EH (cell line): ENCODE measurements around the gene ZNF74.
"Not testable (repeated sequence)": the region's sequence is repeated elsewhere in the genome, so short reads cannot be mapped to it uniquely, and the experiment has no call there.

Experiments
- DNase-seq: peaks from one replicate; pipeline ENCODE4 v3.0.0-alpha.2; 2015; ENCODE audit warnings: low read depth

The ZNF74 gene

DNA sequence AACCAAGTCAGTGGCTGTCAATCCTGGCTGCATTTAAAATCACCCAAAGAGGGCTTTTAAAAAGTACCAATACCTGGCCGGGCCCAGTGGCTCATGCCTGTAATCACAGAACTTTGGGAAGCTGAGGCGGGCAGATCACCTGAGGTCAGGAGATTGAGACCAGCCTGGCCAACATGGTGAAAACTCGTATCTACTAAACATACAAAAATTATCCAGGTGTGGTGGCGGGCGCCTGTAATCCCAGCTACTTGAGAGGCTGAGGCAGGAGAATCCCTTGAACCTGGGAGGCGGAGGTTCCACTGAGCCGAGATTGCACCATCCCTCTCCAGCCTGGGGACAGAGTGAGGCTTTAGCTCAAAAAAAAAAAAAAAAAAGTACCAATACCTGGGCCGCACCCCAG lies 17.7 kb upstream of the ZNF74 start:
- DNase-seq: not testable (repeated sequence)

GRCh38 chr22:20376983-20377382 lies 17.0 kb upstream of the ZNF74 start:
- not testable (repeated sequence) for DNase-seq

DNA sequence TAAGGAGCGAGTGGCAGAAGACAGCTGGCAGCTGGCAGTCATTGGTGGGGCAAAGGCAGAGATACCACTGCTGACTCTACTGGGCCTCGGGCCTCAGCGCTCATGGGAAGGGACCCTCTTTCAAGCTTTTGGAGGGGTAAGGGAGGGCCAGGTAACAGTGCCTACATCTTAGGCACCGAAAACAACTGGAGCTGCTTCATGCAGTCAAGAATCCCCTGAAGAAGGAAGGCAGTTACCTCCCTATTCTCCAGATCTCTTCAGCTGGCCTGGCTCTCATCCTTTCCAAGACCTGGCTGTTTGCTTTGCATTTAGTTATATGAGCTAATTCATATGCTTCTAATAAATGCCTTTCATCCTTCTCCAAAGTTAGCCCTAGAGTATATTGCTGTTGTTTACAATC lies 15.8 kb upstream of the ZNF74 start:
- no peak for DNase-seq

DNA sequence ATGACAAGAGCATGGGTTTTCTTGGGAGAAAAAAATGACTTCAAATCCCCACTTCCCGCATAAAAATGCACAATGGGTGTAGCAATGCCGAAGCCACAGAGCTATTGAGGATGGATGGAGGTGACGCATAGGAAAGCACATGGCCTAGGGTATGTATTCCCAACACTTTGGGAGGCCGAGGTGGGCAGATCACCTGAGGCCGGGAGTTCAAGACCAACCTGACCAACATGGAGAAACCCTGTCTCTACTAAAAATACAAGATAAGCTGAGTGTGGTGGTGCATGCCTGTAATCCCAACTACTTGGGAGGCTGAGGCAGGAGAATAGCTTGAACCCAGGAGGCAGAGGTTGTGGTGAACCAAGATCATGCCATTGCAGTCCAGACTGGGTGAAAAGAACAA lies 15.3 kb upstream of the ZNF74 start:
- DNase-seq: not testable (repeated sequence)

GRCh38 chr22:20380486-20380885 lies 13.5 kb upstream of the ZNF74 start:
- no peak for DNase-seq

GRCh38 chr22:20383538-20383937 lies 10.4 kb upstream of the ZNF74 start:
- no peak for DNase-seq

DNA sequence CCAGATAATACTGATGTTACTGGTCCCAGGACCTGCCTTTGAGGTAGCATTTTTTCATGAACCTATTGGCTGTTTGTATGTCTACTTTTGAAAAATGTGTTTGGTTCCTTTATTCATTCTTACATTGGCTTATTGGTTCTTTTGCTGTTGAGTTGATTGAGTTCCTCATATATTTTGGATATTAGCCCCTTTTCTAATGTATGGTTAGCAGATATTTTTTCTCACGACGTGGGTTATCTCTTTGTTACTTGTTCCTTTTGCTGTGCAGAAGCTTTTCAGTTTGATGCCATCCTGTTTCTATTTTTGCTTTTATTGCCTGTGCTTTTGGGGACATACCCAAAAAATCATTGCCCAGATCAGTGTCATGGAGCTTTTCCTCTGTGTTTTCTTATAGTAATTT lies 9.8 kb upstream of the ZNF74 start:
- DNase-seq: no peak

- DNase-seq: no peak
Observed at GRCh38 chr22:20384865-20385264, 9.1 kb upstream of the ZNF74 start.

- no peak for DNase-seq
Observed at GRCh38 chr22:20386336-20386735, 7.6 kb upstream of the ZNF74 start.

- no peak for DNase-seq
Observed at GRCh38 chr22:20386972-20387371, 7.0 kb upstream of the ZNF74 start.

- DNase-seq: no peak
Observed at GRCh38 chr22:20388200-20388599, 5.8 kb upstream of the ZNF74 start.

DNA sequence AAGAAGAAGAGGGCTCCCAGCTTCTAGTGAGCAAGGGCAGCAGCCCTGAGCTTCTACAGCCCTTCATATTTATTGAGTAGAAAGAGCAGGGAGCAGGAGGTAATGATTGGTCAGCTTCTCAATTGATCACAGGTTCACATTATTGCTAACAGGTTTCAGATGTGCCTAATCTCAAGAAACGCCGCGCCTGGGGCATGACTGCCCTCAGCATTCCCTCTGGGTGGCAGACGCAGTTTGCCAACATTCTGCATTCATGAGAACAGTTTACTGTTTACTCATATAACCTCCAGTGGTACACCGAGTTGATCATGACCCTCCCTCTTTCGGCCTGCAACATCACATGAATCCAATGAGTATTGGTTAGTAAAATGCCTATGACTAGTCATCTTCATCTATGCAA lies 4.7 kb upstream of the ZNF74 start:
- DNase-seq: no peak

DNA sequence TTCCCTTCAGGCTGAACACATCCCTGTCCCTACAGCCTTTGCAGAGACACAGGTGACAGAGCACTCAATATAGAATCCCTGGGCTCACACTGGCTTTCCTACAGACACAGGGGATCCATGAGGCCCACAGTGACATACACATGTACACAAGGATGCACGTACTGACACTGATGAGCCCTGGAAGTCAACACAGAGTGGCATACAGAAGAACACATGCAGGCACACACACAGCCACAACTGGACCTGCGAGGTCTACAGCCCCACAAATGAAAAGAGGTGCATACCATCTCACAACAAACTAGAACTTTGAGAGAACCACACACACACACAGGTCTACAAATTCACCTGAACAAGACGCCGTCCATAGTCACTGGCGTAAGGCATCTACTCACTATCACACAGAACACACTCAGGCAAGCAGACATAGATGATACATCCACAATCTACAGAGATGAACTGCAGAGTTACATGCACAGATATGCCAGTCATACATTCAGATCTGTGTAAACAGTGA lies 3.5 kb upstream of the ZNF74 start:
- no peak for DNase-seq

DNA sequence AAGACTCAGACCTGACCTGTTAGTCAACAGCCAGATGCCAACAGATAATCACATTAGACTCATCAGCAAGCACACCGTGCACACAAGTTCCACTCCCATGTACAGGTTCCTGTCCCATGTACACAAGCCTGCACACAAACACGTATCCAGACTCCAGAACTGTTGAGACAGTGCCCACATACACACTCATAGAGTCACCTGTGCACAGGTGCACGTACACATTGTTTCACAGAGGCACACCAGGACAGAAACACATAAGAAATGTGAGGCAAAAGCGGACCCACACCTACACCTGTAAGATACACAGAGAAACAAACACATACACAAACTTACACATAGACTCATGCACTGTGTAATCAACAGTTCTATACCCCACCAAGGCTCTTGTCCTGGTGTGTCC lies 2.7 kb upstream of the ZNF74 start:
- DNase-seq: no peak

DNA sequence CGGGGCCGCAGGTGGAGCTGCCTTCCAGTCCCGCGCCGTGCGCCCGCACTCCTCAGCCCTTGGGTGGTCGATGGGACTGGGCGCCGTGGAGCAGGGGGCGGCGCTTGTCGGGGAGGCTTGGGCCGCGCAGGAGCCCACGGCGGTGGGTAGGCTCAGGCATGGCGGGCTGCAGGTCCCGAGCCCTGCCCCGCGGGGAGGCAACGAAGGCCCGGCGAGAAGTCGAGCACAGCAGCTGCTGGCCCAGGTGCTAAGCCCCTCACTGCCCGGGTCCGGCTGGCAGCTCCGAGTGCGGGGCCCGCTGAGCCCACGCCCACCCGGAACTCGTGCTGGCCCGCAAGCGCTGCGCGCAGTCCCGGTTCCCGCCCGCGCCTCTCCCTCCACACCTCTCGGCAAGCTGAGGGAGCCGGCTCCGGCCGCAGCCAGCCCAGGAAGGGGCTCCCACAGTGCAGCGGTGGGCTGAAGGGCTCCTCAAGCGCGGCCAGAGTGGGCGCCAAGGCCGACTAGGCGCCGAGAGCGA lies 1.5 kb upstream of the ZNF74 start:
- DNase-seq: not testable (repeated sequence)

- DNase-seq: no peak
Observed at GRCh38 chr22:20392983-20393704, 807 bp upstream of the ZNF74 start.

GRCh38 chr22:20395181-20395906 lies 1.4 kb downstream of the ZNF74 start:
- no peak for DNase-seq

DNA sequence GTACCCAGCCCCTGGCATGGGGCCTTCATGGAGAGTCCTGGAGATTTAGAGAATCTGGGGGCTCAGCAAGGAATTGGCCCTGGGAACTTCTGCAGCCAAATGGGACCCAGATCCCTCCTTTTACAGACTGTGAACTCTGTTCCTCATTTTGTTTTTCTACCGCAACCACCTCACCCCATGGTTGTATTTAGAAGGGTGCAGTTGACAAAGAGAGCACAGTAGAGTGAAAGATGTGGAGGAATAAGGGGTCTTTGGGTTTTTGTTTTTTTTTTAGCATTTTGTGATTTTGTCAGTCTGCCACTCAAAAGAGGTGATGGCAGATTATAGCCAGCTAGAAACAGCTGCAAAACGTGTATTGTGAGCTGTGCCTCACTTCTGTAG lies 1.9 kb downstream of the ZNF74 start:
- DNase-seq: no peak

DNA sequence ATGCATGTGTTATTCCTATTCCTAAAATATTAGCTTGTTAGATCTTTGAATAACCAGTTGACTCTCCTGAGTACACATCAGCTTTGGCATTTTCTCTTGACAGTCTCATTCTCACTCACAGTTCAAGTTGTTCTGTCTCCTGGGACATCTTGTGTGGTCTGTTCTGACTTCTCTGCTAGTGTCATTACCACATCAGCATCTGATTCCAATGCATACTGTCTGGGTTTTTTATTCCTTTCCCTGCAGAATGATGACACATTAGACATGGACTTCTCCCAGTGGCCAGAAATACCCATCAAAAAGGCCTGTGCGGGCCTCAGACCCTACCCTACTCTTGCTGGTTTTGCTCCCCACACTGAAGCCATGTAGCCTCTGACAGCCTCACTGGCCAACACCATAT lies 2.7 kb downstream of the ZNF74 start:
- DNase-seq: peak; percentile 18

DNA sequence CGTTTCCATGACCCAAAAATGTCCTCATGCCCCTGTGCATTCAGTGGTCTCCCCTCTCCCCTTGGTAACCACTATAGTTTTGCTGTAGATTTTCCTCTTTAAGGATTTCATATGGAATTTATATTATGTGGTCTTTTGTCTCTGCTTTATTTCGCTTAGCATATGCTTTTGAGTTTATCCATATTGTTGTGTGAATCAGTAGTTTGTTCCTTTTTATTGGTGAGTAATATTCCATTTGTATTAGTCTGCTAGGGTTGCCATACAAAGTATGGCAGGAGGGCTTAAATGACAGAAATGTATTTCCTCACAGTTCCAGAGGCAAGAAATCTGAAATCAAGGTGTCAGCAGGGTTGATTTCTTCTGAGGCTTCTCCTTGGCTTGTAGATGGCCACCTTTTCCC lies 3.5 kb downstream of the ZNF74 start:
- DNase-seq: no peak

GRCh38 chr22:20398420-20398819 lies 4.5 kb downstream of the ZNF74 start:
- DNase-seq: no peak

- DNase-seq: no peak
Observed at GRCh38 chr22:20399866-20400605, 6.1 kb downstream of the ZNF74 start.
